ENCODE results near the gene SPRR1A. TPM values are rescaled to one million over a fixed set of nuclear protein-coding genes. Genes with fewer than 3 reads are reported as not detected.
"Not testable (repeated sequence)": the region's sequence is repeated elsewhere in the genome, so short reads cannot be mapped to it uniquely, and the experiment has no call there.

Gene SPRR1A
- total RNA-seq, 2 donors from 2014 or later, result not detected

DNA sequence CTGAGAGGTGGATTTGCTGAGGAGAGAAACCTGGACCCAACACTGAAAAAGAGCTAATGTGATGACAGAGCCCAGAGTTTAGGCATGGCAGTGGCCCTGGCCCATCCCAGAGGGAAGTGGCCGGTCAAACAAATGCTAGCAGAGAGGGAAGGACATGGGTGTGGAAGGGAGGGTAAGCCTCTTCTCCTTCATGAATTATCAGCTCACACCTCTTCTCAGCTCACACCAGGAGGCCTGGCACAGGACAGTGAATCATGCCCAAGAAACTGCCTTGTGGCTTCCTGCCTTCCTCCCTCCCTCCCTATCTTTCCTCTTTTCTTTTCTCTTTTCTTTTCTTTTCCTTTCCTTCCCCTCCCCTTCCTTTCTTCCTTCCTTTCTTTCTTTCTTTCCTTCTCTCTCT is 16.4 kb downstream of the SPRR1A start:
- Histone ChIP-seq H3K27ac (no peak overlapping the region), H3K36me3 (no peaks in the 10 kb centered on the region), H3K4me1 (ENCODE audit: control insufficient read depth in 1 of 2, low read depth in 2 of 2) (no peaks in the 10 kb centered on the region), H3K9me3 (peaks cover 4% of the 10 kb centered on the region), H3K27me3 (replicated peaks; ENCODE audit: insufficient read depth) (no peaks in the 10 kb centered on the region), H3K4me3 (no peak overlapping the region)
- DNase-seq (ENCODE audit: low spot score) (no peak), ATAC-seq (ENCODE audit: insufficient number of reproducible peaks, low FRiP score, low read depth) (no peak)
- TF ChIP-seq, protein P1, sequence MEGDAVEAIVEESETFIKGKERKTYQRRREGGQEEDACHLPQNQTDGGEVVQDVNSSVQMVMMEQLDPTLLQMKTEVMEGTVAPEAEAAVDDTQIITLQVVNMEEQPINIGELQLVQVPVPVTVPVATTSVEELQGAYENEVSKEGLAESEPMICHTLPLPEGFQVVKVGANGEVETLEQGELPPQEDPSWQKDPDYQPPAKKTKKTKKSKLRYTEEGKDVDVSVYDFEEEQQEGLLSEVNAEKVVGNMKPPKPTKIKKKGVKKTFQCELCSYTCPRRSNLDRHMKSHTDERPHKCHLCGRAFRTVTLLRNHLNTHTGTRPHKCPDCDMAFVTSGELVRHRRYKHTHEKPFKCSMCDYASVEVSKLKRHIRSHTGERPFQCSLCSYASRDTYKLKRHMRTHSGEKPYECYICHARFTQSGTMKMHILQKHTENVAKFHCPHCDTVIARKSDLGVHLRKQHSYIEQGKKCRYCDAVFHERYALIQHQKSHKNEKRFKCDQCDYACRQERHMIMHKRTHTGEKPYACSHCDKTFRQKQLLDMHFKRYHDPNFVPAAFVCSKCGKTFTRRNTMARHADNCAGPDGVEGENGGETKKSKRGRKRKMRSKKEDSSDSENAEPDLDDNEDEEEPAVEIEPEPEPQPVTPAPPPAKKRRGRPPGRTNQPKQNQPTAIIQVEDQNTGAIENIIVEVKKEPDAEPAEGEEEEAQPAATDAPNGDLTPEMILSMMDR (IDR thresholded peaks at IDR 0.05), result no peak

DNA sequence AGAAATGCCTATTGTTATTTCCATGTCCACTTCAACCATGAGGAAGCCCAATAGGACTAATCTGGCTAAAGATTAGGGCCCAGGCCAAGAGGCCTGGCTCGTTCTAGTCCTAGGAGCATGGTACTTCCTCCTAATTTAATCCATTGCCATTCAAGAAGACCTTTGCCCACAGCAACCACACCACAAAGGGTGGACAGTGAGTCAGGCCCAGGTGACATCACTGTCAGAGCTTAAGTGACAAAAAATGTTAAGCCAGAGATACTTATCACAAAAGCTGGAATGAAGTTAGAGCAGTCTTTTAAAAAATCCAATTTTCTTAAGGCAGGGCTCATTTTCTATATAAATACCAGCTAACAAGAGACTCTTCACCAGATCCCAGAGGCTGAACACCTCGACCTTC is 17.5 kb downstream of the SPRR1A start, which contains the start of gene SPRR3:
TSS of gene SPRR3 (plus strand) at position 368 of the 400 bp plus-strand sequence. CDS start 1,272 bp downstream, outside the sequence.
- TF ChIP-seq, protein P1 (IDR thresholded peaks at IDR 0.05), result no peak
- ATAC-seq (ENCODE audit: insufficient number of reproducible peaks, low FRiP score, low read depth) (no peak), DNase-seq (ENCODE audit: low spot score) (no peak)
- H3K4me1 ChIP-seq (ENCODE audit: control insufficient read depth in 1 of 2, low read depth in 2 of 2), result no peaks in the 10 kb centered on the region
- H3K9me3 ChIP-seq, result no peaks in the 10 kb centered on the region
- H3K27ac ChIP-seq, result no peak within 1 kb of the TSS
- H3K36me3 ChIP-seq, result no peaks in the 10 kb centered on the region
- H3K27me3 ChIP-seq (replicated peaks; ENCODE audit: insufficient read depth), result no peaks in the 10 kb centered on the region
- no peak within 1 kb of the TSS for H3K4me3 ChIP-seq

DNA sequence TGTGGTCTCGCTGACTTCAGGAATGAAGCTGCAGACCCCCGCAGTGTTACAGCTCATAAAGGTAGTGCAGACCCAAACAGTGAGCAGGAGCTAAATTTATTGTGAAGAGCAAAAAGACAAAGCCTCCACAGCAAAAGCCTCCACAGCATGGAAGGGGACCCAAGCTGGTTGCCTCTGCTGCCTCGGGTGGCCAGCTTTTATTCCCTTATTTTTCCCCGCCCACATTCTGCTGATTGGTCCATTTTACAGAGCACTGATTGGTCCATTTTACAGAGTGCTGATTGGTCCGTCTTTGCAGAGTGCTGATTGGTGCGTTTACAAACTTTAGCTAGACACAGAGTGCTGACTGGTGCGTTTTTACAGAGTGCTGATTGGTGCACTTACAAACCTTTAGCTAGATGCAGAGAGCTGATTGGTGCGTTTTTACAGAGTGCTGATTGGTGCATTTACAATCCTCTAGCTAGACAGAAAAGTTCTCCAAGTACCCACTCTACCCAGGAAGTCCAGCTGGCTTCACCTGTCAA is 27.4 kb downstream of the SPRR1A start:
- not testable (repeated sequence) for H3K27me3 ChIP-seq (replicated peaks; ENCODE audit: insufficient read depth); ATAC-seq (ENCODE audit: insufficient number of reproducible peaks, low FRiP score, low read depth); H3K9me3 ChIP-seq; DNase-seq (ENCODE audit: low spot score); H3K4me3 ChIP-seq; H3K27ac ChIP-seq; H3K36me3 ChIP-seq; H3K4me1 ChIP-seq (ENCODE audit: control insufficient read depth in 1 of 2, low read depth in 2 of 2)

DNA sequence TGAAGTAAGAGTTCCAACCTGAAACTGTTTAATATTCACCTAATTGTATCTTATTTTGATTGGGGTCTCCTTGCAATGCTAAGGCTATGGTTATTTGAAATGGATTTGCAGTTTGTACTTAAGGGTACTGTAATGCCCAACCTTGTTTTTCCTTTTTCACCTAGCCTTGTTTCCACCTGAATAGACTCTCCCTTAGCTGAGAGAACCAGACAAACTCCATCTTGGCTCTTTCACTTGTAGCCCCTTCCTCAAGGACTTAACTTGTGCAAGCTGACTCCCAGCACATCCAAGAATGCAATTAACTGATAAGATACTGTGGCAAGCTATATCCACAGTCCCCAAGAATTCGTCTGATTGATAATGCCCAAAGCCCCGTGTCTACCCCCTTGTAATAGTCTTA is 37.9 kb downstream of the SPRR1A start:
- H3K27me3 ChIP-seq (replicated peaks; ENCODE audit: insufficient read depth); H3K27ac ChIP-seq; H3K4me3 ChIP-seq; H3K36me3 ChIP-seq; H3K4me1 ChIP-seq (ENCODE audit: control insufficient read depth in 1 of 2, low read depth in 2 of 2); DNase-seq (ENCODE audit: low spot score); H3K9me3 ChIP-seq; ATAC-seq (ENCODE audit: insufficient number of reproducible peaks, low FRiP score, low read depth): not testable (repeated sequence)

DNA sequence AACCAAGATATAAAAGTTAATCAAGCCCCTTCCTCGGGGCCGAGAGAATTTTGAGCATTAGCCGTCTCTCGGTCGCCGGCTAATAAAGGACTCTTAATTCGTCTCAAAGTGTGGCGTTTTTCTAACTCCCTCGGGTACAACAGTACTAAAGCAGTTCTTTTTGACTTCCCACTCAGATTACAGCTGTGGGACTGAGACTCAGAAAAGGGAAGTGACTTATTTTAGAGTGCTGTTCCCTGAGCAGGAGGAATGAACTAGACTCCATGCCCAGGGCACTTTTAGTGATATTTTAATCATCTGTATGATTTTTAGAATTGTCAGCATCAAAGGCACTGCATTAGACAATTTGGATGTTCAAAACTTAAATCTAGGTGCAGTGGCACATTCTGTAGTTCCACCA is 38.5 kb downstream of the SPRR1A start:
- not testable (repeated sequence) for H3K9me3 ChIP-seq; H3K4me1 ChIP-seq (ENCODE audit: control insufficient read depth in 1 of 2, low read depth in 2 of 2); H3K4me3 ChIP-seq; H3K36me3 ChIP-seq; H3K27me3 ChIP-seq (replicated peaks; ENCODE audit: insufficient read depth); ATAC-seq (ENCODE audit: insufficient number of reproducible peaks, low FRiP score, low read depth); H3K27ac ChIP-seq; DNase-seq (ENCODE audit: low spot score)

DNA sequence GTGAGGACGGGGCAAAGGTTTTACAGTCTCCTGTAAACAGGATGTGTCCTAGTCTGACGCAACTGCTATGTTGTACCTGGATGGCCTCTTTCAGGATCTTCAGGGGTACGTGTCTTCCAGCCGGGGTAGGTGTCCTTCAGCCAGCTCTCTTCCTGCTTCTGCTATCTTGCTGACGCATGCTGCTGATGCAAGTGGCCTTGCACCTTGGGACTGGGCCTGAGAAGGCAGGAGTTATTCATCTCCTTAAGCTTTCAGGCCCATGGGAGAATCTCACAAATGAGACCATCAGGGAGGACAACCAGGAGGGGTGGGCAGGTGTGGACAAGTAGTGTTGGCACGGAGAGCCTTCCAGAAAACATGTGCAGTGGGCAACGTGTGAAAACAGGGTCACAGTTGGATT is 39.2 kb downstream of the SPRR1A start:
- Histone ChIP-seq H3K4me1 (ENCODE audit: control insufficient read depth in 1 of 2, low read depth in 2 of 2) (no peaks in the 10 kb centered on the region), H3K4me3 (no peak overlapping the region), H3K36me3 (no peaks in the 10 kb centered on the region), H3K27me3 (replicated peaks; ENCODE audit: insufficient read depth) (no peaks in the 10 kb centered on the region), H3K9me3 (no peaks in the 10 kb centered on the region), H3K27ac (no peak overlapping the region)
- no peak for DNase-seq (ENCODE audit: low spot score)
- TF ChIP-seq, protein P1 (IDR thresholded peaks at IDR 0.05), result no peak
- no peak for ATAC-seq (ENCODE audit: insufficient number of reproducible peaks, low FRiP score, low read depth)

DNA sequence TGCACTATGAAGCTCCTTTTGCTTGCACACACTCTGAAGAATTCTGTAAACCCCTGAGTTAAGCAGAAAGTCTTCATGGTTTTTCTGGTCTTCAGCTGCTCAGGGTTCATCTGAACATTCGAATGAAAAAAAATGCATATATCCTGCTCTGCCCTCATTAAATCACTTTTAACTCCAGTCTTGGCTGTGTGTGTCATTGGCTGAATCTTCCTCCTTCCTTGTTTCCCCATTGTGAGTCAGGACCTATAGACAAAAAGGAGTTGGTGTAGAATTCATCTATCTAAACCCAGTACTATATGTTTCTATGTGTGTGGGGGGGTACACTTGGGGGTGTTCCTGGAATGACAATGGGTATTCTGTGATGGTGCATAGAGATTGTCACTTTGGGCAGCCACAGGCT is 40.5 kb downstream of the SPRR1A start:
- no peaks in the 10 kb centered on the region for H3K36me3 ChIP-seq

More for the DNA sequence above, 40.5 kb downstream of the SPRR1A start:
- DNase-seq (ENCODE audit: low spot score) (no peak), ATAC-seq (ENCODE audit: insufficient number of reproducible peaks, low FRiP score, low read depth) (no peak)
- TF ChIP-seq, protein P1 (IDR thresholded peaks at IDR 0.05), result no peak
- Histone ChIP-seq H3K9me3 (no peaks in the 10 kb centered on the region), H3K27me3 (replicated peaks; ENCODE audit: insufficient read depth) (no peaks in the 10 kb centered on the region), H3K4me3 (no peak overlapping the region), H3K4me1 (ENCODE audit: control insufficient read depth in 1 of 2, low read depth in 2 of 2) (no peaks in the 10 kb centered on the region), H3K27ac (no peak overlapping the region)
